Trophoblast cell (in vitro differentiated cells and primary cell): ENCODE results near the gene SSR2.
A peak's percentile ranks its signal among the peaks of the same experiment; 100 is the strongest.

Experiments
- DNase-seq, 2 donors: peaks; one replicate each; pipeline ENCODE4 v3.0.0-alpha.2; 2016
- H2AFZ ChIP-seq: 2 replicates; pipeline ENCODE4 v1.6.1; 2013; ENCODE audit warnings: low read length, moderate library complexity, mild to moderate bottlenecking; ENCODE audit not compliant: insufficient read depth, poor library complexity
- H2AK5ac ChIP-seq: 2 replicates; pipeline ENCODE4 v1.6.1; 2013; ENCODE audit warnings: mild to moderate bottlenecking, low read length
- H2BK120ac ChIP-seq: 2 replicates; pipeline ENCODE4 v1.6.1; 2013; ENCODE audit warnings: low read length, mild to moderate bottlenecking, moderate library complexity; ENCODE audit not compliant: insufficient read depth, poor library complexity
- H2BK12ac ChIP-seq: 2 replicates; pipeline ENCODE4 v1.6.1; 2013; ENCODE audit warnings: mild to moderate bottlenecking, low read length, moderate library complexity
- H2BK5ac ChIP-seq: 2 replicates; pipeline ENCODE4 v1.6.1; 2013; ENCODE audit warnings: low read length, low read depth, moderate library complexity, mild to moderate bottlenecking; ENCODE audit not compliant: poor library complexity
- H3K14ac ChIP-seq: 2 replicates; pipeline ENCODE4 v1.6.1; 2013; ENCODE audit warnings: mild to moderate bottlenecking, low read length
- H3K18ac ChIP-seq: 2 replicates; pipeline ENCODE4 v1.6.1; 2013; ENCODE audit warnings: mild to moderate bottlenecking, low read length
- H3K23ac ChIP-seq: 2 replicates; pipeline ENCODE4 v1.6.1; 2013; ENCODE audit warnings: low read length
- H3K27ac ChIP-seq: 2 replicates; pipeline ENCODE4 v1.5.1; 2013; ENCODE audit warnings: low read depth, mild to moderate bottlenecking, inconsistent platforms, low read length, moderate library complexity
- H3K27me3 ChIP-seq: 2 replicates; pipeline ENCODE4 v1.6.1; 2013; ENCODE audit warnings: inconsistent platforms, mild to moderate bottlenecking, low read length, moderate library complexity; ENCODE audit not compliant: insufficient read depth
- H3K36me3 ChIP-seq, 2 experiments: 1 replicate in 1 of 2; 2 replicates in 1 of 2; pipeline ENCODE4 v1.6.1; 2013; ENCODE audit warnings: low read length in 2 of 2, mild to moderate bottlenecking in 2 of 2, moderate library complexity in 1 of 2; ENCODE audit not compliant: insufficient read depth in 2 of 2, control insufficient read depth in 1 of 2
- H3K4ac ChIP-seq: 2 replicates; pipeline ENCODE4 v1.6.1; 2013; ENCODE audit warnings: low read depth, mild to moderate bottlenecking, low read length, moderate library complexity
- H3K4me1 ChIP-seq, 2 experiments: 1 replicate in 1 of 2; 2 replicates in 1 of 2; pipeline ENCODE4 v1.6.1; 2013; ENCODE audit warnings: low read length in 2 of 2, mild to moderate bottlenecking in 2 of 2, moderate library complexity in 1 of 2; ENCODE audit not compliant: insufficient read depth in 2 of 2, control insufficient read depth in 1 of 2
- H3K4me2 ChIP-seq: 2 replicates; pipeline ENCODE4 v1.6.1; 2013; ENCODE audit warnings: inconsistent platforms, mild to moderate bottlenecking, low read length, moderate library complexity
- H3K4me3 ChIP-seq: 2 replicates; pipeline ENCODE4 v1.5.1; 2013; ENCODE audit warnings: mild to moderate bottlenecking, low read depth, low read length, inconsistent platforms
- H3K79me1 ChIP-seq: one replicate; pipeline ENCODE4 v1.6.1; 2013; ENCODE audit warnings: low read length
- H3K79me2 ChIP-seq: 2 replicates; pipeline ENCODE4 v1.6.1; 2013; ENCODE audit warnings: low read length, mild to moderate bottlenecking; ENCODE audit not compliant: control insufficient read depth, insufficient read depth, poor library complexity
- H3K9ac ChIP-seq: 2 replicates; pipeline ENCODE4 v1.6.1; 2013; ENCODE audit warnings: mild to moderate bottlenecking, low read length
- H3K9me3 ChIP-seq: 2 replicates; pipeline ENCODE4 v1.6.1; 2013; ENCODE audit warnings: low read depth, mild to moderate bottlenecking, control low read depth, inconsistent platforms, low read length; ENCODE audit not compliant: insufficient read depth
- H4K12ac ChIP-seq: 2 replicates; pipeline ENCODE4 v1.6.1; 2013; ENCODE audit warnings: low read depth, mild to moderate bottlenecking, low read length, moderate library complexity
- H4K8ac ChIP-seq: 2 replicates; pipeline ENCODE4 v1.6.1; 2013; ENCODE audit warnings: low read depth, mild to moderate bottlenecking, low read length, moderate library complexity
- H4K91ac ChIP-seq: one replicate; pipeline ENCODE4 v1.6.1; 2013; ENCODE audit warnings: low read depth, mild to moderate bottlenecking, low read length, moderate library complexity
- WGBS: extraction: QIAGEN DNeasy Blood & Tissue Kit; methylation state at CpG from one replicate; pipeline ENCODE4 v1.1.7; 2013; ENCODE audit warnings: missing lambda C conversion rate; ENCODE audit not compliant: insufficient read length, insufficient coverage; ENCODE audit errors: extremely low coverage; 5-methylcytosine and 5-hydroxymethylcytosine counted together

The SSR2 gene

GRCh38 chr1:156065871-156066270 lies 45.1 kb upstream of the SSR2 start:
- no peak overlapping the region for H2BK12ac ChIP-seq
- H3K79me1 ChIP-seq, result peaks cover 3% of the 10 kb centered on the region
- H4K12ac ChIP-seq, result no peak overlapping the region
- no CpG with 5 or more reads among the region's 16 CpGs for WGBS
- H3K27me3 ChIP-seq, result no peaks in the 10 kb centered on the region
- no peak overlapping the region for H3K23ac ChIP-seq
- H3K4me2 ChIP-seq, result no peak overlapping the region
- no peak overlapping the region for H3K4me3 ChIP-seq
- H2AFZ ChIP-seq, result no peak overlapping the region
- H2AK5ac ChIP-seq, result no peak overlapping the region
- H4K8ac ChIP-seq, result no peak overlapping the region
- no peak overlapping the region for H3K14ac ChIP-seq
- no peak overlapping the region for H2BK120ac ChIP-seq
- H3K4ac ChIP-seq, result no peak overlapping the region
- H3K18ac ChIP-seq, result no peak overlapping the region
- no peak overlapping the region for H2BK5ac ChIP-seq
- no peaks in the 10 kb centered on the region for H3K9me3 ChIP-seq
- H3K36me3 ChIP-seq, result peaks cover 19 to 21% of the 10 kb centered on the region in 2 experiments
- no peak for DNase-seq
- no peak overlapping the region for H3K27ac ChIP-seq
- no peak overlapping the region for H3K9ac ChIP-seq
- no peak overlapping the region for H4K91ac ChIP-seq
- H3K4me1 ChIP-seq, result peaks cover 4 to 5% of the 10 kb centered on the region in 2 experiments
- H3K79me2 ChIP-seq, result peaks cover 2% of the 10 kb centered on the region

DNA sequence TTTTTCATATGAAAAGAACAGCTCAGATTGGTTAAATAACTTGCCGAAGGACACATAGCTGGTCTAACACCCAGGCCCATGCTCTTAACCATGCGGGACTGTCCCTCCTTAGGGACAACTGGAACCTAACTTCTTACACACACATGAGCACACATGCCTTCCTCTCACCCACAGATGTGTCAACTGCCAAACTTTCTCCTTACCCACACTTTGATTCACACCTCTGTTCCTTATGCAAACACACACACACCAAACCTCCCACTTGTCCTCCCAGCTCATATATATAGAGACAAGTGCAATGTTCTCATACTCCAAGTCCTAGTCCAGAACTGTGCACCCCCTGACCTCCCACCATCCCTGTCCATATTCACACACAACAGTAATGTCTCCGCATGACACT lies 44.5 kb upstream of the SSR2 start:
- H3K9ac ChIP-seq, result no peak overlapping the region
- no peak overlapping the region for H4K91ac ChIP-seq
- H2BK12ac ChIP-seq, result no peak overlapping the region
- H3K14ac ChIP-seq, result no peak overlapping the region
- no peak overlapping the region for H2AFZ ChIP-seq
- H3K4ac ChIP-seq, result no peak overlapping the region
- no peak overlapping the region for H3K4me3 ChIP-seq
- H3K18ac ChIP-seq, result no peak overlapping the region
- peaks cover 3% of the 10 kb centered on the region for H3K79me1 ChIP-seq
- peak overlapping the region; percentile 52 for H3K23ac ChIP-seq
- no peak for DNase-seq
- H3K9me3 ChIP-seq, result no peaks in the 10 kb centered on the region
- no peak overlapping the region for H4K12ac ChIP-seq
- no CpG with 5 or more reads among the region's 3 CpGs for WGBS
- peaks cover 2% of the 10 kb centered on the region for H3K79me2 ChIP-seq
- no peak overlapping the region for H3K27ac ChIP-seq
- no peak overlapping the region for H2BK5ac ChIP-seq
- no peak overlapping the region for H2AK5ac ChIP-seq
- H3K36me3 ChIP-seq, result peaks cover 13 to 16% of the 10 kb centered on the region in 2 experiments
- no peak overlapping the region for H4K8ac ChIP-seq
- no peak overlapping the region for H3K4me2 ChIP-seq
- H3K4me1 ChIP-seq, result peaks cover 4 to 5% of the 10 kb centered on the region in 2 experiments
- H3K27me3 ChIP-seq, result no peaks in the 10 kb centered on the region
- no peak overlapping the region for H2BK120ac ChIP-seq

GRCh38 chr1:156064615-156065014 lies 43.9 kb upstream of the SSR2 start:
- DNase-seq, result no peak
- no peak overlapping the region for H4K12ac ChIP-seq
- H3K4me2 ChIP-seq, result no peak overlapping the region
- H3K18ac ChIP-seq, result no peak overlapping the region
- H3K4ac ChIP-seq, result no peak overlapping the region
- no peaks in the 10 kb centered on the region for H3K9me3 ChIP-seq
- no peak overlapping the region for H2BK120ac ChIP-seq
- H4K8ac ChIP-seq, result no peak overlapping the region
- no peak overlapping the region for H3K23ac ChIP-seq
- H2AFZ ChIP-seq, result no peak overlapping the region
- H3K4me1 ChIP-seq, result peaks cover 4 to 5% of the 10 kb centered on the region in 2 experiments
- H3K4me3 ChIP-seq, result no peak overlapping the region
- H3K27me3 ChIP-seq, result no peaks in the 10 kb centered on the region
- no peak overlapping the region for H3K9ac ChIP-seq
- H3K79me1 ChIP-seq, result peaks cover 3% of the 10 kb centered on the region
- no CpG with 5 or more reads among the region's 2 CpGs for WGBS
- no peak overlapping the region for H3K27ac ChIP-seq
- H3K36me3 ChIP-seq, result peaks cover 7 to 10% of the 10 kb centered on the region in 2 experiments
- H2BK12ac ChIP-seq, result no peak overlapping the region
- peaks cover 2% of the 10 kb centered on the region for H3K79me2 ChIP-seq
- H4K91ac ChIP-seq, result no peak overlapping the region
- no peak overlapping the region for H2AK5ac ChIP-seq
- no peak overlapping the region for H3K14ac ChIP-seq
- no peak overlapping the region for H2BK5ac ChIP-seq

DNA sequence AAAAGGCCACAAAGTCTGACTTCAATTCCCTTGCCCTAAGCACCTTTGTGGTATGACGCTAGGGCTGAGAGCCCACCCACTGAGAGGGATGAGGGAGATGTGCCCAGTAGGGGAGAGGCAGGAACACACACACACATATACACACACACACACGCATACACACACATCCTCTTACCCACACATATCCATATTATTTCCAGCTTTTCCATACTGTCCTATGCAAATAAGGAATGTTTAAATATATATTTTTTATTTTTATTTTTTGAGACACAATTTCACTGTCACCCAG lies 43.2 kb upstream of the SSR2 start:
- no peak overlapping the region for H2AFZ ChIP-seq
- DNase-seq, result no peak

More for the DNA sequence above, 43.2 kb upstream of the SSR2 start:
- WGBS, result no CpG with 5 or more reads among the region's 2 CpGs
- no peak overlapping the region for H3K4me3 ChIP-seq
- no peak overlapping the region for H4K12ac ChIP-seq
- no peak overlapping the region for H4K8ac ChIP-seq
- H2AK5ac ChIP-seq, result no peak overlapping the region
- H3K36me3 ChIP-seq, result peaks cover 6 to 8% of the 10 kb centered on the region in 2 experiments
- no peak overlapping the region for H3K23ac ChIP-seq
- H2BK12ac ChIP-seq, result no peak overlapping the region
- H3K27me3 ChIP-seq, result no peaks in the 10 kb centered on the region
- H2BK5ac ChIP-seq, result no peak overlapping the region
- no peaks in the 10 kb centered on the region for H3K9me3 ChIP-seq
- H3K4me2 ChIP-seq, result no peak overlapping the region
- no peak overlapping the region for H3K14ac ChIP-seq
- peaks cover 2% of the 10 kb centered on the region for H3K79me2 ChIP-seq
- no peak overlapping the region for H3K9ac ChIP-seq
- no peak overlapping the region for H2BK120ac ChIP-seq
- H3K18ac ChIP-seq, result no peak overlapping the region
- no peak overlapping the region for H3K4ac ChIP-seq
- peaks cover 3% of the 10 kb centered on the region for H3K79me1 ChIP-seq
- no peak overlapping the region for H4K91ac ChIP-seq
- peaks cover 4 to 5% of the 10 kb centered on the region in 2 experiments for H3K4me1 ChIP-seq
- H3K27ac ChIP-seq, result no peak overlapping the region
